HG02981 (cell line): ENCODE data around the gene ZNHIT6.

Experiments used
- ATAC-seq: cut with Tn5 transposase; IDR thresholded peaks from one replicate; pipeline ENCODE4 v1.9.1; 2021; ENCODE audit warnings: mild to moderate bottlenecking, moderate library complexity; ENCODE audit not compliant: unreplicated experiment

The ZNHIT6 gene

DNA sequence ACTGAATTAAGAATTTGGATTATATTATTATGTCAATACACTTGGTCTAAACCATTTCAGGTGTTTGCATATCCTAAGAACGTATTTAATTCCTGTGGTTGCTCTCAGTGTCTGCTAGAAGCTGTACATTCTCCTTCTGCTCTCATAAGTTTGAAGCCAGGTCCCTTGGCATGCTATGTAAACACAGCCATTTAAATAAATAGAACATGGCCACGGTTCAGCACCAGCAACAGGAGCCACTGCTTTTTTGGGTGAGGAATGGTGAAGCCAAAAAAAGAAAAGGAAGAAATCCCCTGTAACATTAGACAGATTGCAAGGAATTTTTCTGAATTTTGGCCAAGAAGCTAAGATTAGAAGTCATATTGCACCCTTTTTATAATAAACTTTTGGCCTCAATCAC lies 108.6 kb downstream of the ZNHIT6 start:
- ATAC-seq: no peak
